NCI-H2029 treated with DMSO at 0.1 percent for 48 hours (cell line): ENCODE data around the gene EXPH5.
"Not testable (repeated sequence)": the region's sequence is repeated elsewhere in the genome, so short reads cannot be mapped to it uniquely, and the experiment has no call there.

Experiments used
- DNase-seq: peaks from one replicate; lab custom pipeline; 2025; lab: John Stamatoyannopoulos, UW

The EXPH5 gene

GRCh38 chr11:108599978-108600377, 6.4 kb upstream of the EXPH5 start:
- DNase-seq, result no peak

DNA sequence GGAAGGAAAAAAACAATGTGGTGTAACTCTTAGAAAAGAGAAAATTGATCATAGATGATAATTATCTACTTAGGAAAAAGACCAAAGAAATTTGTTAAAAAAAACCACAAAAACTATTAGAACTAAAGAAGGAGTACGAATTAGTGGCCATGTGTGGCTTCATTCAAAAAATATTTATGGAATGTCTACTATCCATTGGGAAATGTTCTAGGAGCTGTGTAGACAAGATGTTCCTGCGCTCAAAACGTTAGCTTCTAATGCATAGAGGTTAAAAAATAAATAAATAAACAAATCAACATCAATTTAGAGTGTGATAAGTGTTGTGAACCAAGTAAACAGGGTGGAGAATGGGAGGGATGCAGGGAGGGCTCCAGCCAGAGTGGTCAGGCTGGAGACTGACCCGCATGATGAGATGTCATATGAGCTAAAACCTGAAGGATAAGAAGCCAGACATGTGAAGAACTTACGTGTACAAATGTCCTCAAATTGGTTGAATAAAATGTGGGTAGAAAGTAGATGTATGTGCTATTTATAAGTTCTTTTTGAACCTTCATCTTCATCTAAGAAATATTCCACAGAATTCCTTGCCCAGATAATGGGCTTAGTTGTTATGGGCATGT, 4.3 kb upstream of the EXPH5 start:
- DNase-seq, result no peak

GRCh38 chr11:108596701-108597100, 3.1 kb upstream of the EXPH5 start:
- no peak for DNase-seq

GRCh38 chr11:108593923-108594434, 411 bp upstream of the EXPH5 start:
- DNase-seq, result no peak

DNA sequence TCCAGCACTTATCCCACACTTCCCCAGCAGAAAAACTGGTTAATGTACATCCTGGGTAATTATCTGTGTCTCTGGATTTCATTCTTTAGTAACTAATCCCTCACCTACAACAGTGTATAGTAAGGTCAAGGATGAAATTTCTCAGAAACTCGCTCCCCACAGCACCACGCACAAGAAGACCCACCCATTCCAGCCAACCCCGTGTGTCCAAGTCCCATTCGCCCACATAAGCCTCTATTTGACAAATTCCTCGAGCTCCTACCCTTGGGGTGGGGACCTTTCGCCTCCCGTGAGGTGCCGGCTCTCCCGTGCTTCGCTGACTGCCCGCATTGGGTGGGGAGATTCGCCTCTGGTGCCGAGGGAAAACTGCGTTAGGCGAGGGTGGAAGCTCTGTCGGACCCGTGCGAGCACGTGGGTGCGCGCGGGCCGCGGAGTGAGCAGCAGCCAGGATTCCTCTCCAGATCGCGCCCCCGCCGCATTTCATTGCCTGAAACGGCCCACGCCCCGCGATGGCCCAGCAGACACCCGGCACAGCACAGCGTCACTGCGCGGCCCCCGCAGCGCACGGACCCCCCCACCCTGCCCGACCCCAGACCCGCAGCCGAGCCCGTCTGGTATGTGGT, 866 bp downstream of the EXPH5 start:
- DNase-seq, result no peak

DNA sequence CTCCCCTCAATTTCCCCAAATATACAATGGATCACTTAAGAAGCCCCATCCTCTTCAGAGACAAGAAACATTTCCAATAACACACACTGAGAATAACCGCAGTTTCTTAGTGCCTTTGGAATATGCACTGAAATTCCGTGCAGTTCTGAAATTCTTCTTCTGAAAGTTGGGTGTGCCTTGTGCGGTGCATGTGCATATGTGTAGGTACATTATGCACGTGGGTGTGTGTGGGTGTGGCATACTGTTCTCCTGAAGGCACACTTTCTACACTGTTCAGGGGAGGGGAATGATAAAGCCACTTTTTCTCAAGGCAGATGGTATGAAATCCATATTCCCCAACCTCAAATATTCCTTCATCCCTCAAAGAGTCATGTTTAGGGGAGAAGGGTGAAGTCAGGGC, 1.7 kb downstream of the EXPH5 start:
- DNase-seq, result no peak

DNA sequence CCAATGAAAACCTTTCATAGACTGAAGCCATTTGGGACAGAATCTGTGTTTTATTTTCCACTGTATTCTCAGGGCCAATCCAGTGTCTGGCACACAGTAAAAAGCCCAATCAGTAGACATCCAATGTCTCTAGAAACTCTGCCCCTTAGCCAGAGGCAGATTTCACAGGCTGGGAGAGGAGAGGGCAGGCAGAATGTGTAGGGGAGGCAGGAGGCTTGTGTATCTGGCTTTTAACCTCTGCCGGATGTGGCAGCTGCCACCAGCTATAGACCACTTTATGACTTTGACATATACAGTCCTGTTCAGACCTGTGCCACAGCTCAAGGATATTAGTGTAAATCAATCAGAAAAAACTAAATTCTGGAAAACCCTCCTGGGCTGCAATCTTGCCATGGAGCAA, 4.4 kb downstream of the EXPH5 start:
- no peak for DNase-seq

GRCh38 chr11:108588287-108588686, 5.3 kb downstream of the EXPH5 start:
- no peak for DNase-seq

DNA sequence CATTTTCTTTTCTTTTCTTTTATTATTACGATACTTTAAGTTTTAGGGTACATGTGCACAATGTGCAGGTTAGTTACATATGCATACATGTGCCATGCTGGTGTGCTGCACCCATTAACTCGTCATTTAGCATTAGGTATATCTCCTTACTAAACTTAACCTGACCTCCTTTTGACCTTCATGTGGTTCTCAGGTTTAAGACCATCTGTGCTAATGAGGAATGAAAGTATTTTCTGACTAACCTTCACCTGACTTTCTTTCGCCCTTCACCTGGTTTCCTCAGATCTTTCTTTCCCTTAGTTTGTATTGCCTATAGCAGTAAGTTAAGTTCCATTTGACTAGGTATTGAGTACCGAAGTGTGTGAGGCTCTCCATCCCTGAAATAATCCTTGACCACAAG, 6.5 kb downstream of the EXPH5 start:
- no peak for DNase-seq

GRCh38 chr11:108586600-108586999, 7.0 kb downstream of the EXPH5 start:
- DNase-seq, result peak; percentile 14

GRCh38 chr11:108586185-108586584, 7.4 kb downstream of the EXPH5 start:
- not testable (repeated sequence) for DNase-seq

DNA sequence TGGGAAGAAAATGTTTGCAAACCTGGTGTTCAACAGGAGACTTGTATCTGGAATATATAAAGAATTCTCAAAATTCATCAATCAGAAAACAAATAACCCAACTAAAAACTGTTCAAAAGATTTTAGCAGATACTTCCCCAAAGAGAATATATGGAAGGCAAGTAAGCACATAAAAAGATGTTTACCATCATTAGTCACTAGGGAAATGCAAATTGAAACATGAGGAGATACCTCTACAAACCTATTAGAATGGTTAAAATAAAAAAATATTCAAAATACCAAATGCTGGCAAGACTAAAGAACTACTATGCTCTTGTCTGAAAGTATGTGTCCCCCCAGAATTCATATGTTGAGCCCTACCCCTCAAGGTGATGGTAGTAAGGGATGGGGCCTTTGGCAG, 8.6 kb downstream of the EXPH5 start:
- DNase-seq, result no peak

- no peak for DNase-seq
Observed at GRCh38 chr11:108580645-108581044, 12.9 kb downstream of the EXPH5 start.

- no peak for DNase-seq
Observed at GRCh38 chr11:108580043-108580442, 13.5 kb downstream of the EXPH5 start.

DNA sequence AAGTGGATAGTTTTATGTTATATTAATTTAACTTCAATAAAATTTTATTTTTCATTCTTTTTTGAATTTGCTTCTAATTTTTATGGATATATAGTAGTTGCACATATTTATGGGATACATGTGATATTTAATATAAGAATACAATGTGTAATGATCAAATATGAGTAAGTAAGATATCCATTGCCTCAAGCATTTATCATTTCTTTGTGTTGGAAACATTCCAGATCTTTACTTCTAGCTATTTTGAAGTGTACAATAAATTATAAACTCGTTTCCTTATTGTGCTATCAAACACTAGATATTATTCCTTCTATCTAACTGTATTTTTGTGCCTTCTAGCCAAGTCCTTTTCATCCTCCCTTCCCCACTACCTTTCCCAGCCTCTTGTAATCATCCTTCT, 17.0 kb downstream of the EXPH5 start:
- DNase-seq, result no peak

DNA sequence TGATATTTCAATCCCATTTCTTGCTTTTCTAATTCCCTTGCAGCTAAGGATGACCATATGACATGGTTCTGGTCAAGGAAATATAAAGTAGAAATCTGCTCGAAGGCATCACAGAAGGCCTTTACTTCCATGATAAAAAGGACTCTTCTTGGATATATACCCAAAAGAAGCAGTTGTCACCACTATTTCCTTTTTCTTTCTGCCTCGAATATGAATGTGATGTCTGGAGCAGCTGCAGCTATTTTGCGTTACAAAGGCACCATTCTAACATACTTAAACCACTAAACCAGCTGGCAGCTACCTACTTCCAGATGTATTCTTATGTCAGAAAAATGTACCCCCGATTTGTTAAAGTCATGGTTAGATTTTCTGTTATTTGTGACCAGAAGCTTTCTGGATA, 18.9 kb downstream of the EXPH5 start:
- no peak for DNase-seq

- no peak for DNase-seq
Observed at GRCh38 chr11:108571001-108571400, 22.6 kb downstream of the EXPH5 start.

GRCh38 chr11:108569896-108570295, 23.7 kb downstream of the EXPH5 start:
- no peak for DNase-seq

DNA sequence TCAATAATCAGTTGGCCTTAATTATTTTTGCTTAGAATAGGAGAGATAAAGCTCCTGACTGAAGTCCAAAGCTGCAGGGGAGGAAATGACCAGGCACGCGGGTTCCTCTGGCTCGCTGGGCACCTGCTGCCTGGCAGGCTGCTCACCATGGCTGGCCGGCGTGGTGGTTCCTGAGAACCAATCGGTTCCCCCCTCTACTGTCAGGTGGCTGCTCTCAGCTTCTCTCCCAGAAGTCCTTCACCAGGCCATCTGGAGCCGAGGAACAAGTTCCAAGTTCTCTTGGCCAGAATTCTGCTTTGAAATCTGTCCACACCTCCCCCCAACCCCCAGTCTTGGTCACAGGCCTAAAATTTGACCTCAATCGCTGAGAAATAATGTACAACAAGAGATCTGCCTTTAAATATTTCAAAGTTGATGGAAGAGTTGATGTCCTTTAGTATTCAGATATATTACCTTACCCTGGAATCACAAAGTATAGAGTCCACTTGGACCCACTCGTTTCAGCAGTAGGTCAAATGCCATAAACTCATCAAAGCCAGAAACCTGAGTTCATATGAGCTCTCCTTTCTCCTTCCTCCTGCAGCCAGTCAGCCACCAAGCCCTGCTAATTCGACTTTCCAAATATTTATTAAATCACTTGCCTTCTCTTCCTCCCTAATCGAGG, 25.2 kb downstream of the EXPH5 start:
- DNase-seq, result no peak

DNA sequence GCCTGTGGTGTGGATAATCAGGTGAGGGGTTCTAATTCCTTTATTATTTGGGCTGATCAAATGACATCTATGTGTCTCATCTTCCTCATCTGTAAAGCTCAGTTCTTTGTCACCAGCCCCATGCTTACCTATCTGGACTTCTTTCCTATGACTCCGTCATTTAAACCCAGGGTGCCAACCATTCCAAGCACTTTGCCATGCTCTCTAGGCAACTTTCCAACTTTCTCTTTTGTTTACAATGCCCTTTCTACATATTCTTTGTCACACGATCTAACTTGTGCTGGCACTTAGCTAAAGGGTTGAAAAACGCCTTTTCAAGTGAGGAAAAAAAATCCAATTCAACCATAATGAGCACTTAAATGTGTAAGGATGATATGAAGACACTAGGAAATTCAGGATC, 27.9 kb downstream of the EXPH5 start:
- peak; percentile 76 for DNase-seq

GRCh38 chr11:108562746-108563581, 30.6 kb downstream of the EXPH5 start:
- no peak for DNase-seq

- DNase-seq, result no peak
Observed at GRCh38 chr11:108561535-108561991, 32.0 kb downstream of the EXPH5 start.
